ENCODE results near the gene TNS4. TPM values are rescaled to one million over a fixed set of nuclear protein-coding genes. Genes with fewer than 3 reads are reported as not detected.

TNS4 gene
- total RNA-seq, 1 experiment from 2014 or later = 0.59 TPM

DNA sequence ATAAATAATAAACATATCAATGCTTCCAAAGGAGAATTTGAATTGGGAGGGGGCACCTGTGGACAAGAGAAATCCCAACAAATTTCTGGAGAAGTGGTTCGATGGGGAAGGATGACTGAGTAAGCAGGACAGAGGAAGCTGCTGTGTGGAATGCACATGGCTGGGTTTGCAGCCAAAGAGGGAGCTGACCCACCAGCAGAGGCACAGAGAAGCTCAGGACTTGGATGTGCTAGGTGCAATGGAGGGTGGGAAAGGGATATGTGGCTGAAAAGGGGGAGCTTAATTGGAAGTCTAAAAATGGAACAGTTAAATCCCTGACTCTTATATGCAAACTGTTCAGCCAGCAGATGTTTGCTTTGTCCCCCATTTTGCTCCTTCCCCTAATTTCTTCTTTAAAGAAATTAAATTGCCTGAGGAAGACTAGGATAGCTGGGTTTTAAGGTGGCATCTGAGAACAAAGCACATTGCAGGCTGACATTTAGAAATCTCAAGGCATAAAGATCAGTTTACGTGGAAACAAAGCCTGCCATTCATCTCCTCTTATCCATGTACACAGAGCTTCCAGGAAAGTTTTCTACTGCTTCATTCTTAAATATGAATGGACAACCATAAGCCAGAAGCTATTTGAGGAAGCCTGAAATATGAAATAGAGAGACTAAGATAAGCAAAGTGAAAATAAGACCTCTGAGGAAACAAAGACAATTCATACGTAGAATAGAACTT is 23.0 kb upstream of the TNS4 start:
- Histone ChIP-seq H3K4me1 (ENCODE audit: insufficient read depth, low read length) (no peaks in the 10 kb centered on the region), H3K9ac (ENCODE audit: extremely low read depth, insufficient read length, low read length) (no peak overlapping the region), H2BK20ac (ENCODE audit: low read depth, low read length, poor library complexity, severe bottlenecking) (no peak overlapping the region), H3K4me2 (ENCODE audit: insufficient read depth, insufficient read length, low read length) (no peak overlapping the region), H4K8ac (replicated peaks; ENCODE audit: insufficient read length, low read depth, low read length) (no peak overlapping the region), H3K27ac (ENCODE audit: insufficient read length, low read depth, low read length) (no peak overlapping the region), H4K5ac (ENCODE audit: insufficient read length, low read depth, low read length) (no peak overlapping the region), H3K9me3 (ENCODE audit: control insufficient read depth, low read depth, low read length) (no peaks in the 10 kb centered on the region), H4K20me1 (ENCODE audit: control insufficient read depth, insufficient read depth, insufficient read length) (no peaks in the 10 kb centered on the region), H3K14ac (ENCODE audit: insufficient read depth, low read length) (no peak overlapping the region), H2BK15ac (ENCODE audit: low read depth, low read length) (no peak overlapping the region), H3K56ac (ENCODE audit: insufficient read length, low read depth, low read length) (no peak overlapping the region), H3T11ph (ENCODE audit: low read length) (no peak overlapping the region), H2BK12ac (ENCODE audit: insufficient read length, low read depth, low read length) (no peak overlapping the region), H3K23me2 (ENCODE audit: insufficient read length, low read depth, low read length, poor library complexity, severe bottlenecking) (no peaks in the 10 kb centered on the region), H3K23ac (ENCODE audit: insufficient read length, low read depth, low read length) (no peak overlapping the region), H4K91ac (ENCODE audit: insufficient read length, low read depth, low read length) (no peak overlapping the region), H3K4ac (ENCODE audit: low read depth, low read length) (no peak overlapping the region), H2BK5ac (ENCODE audit: insufficient read length, low read length) (no peak overlapping the region), H3K79me2 (ENCODE audit: insufficient read depth, low read length) (no peaks in the 10 kb centered on the region), H3K79me1 (ENCODE audit: insufficient read depth, low read depth, low read length, poor library complexity, severe bottlenecking) (no peaks in the 10 kb centered on the region), H3K27me3 (ENCODE audit: insufficient read depth, low read length) (no peaks in the 10 kb centered on the region; the same call in 1 of the 2 replicates), H2AK5ac (ENCODE audit: insufficient read length, low read length) (no peak overlapping the region), H3K18ac (ENCODE audit: insufficient read length, low read depth, low read length) (no peak overlapping the region), H2AFZ (ENCODE audit: low read length) (no peak overlapping the region), H2BK120ac (ENCODE audit: low read depth, low read length, poor library complexity, severe bottlenecking) (no peak overlapping the region)
- no CpG with 5 or more reads among the region's 3 CpGs for WGBS (ENCODE audit: extremely low coverage, insufficient read length, low lambda C conversion rate)
- no peak overlapping the region for H3K4me3 Mint-ChIP-seq
- peaks cover 5% of the 10 kb centered on the region for H3K27me3 Mint-ChIP-seq (ENCODE audit: low read depth)
- DNase-seq = no peak
- H3K36me3 Mint-ChIP-seq (ENCODE audit: insufficient read depth in 1 of 3, low read depth in 3 of 3) = peaks cover 4 to 7% (median 5%) of the 10 kb centered on the region in 3 experiments; a peak in 6 of 7 replicates
- H3K27ac Mint-ChIP-seq = no peak overlapping the region; a peak in 1 of 7 replicates
- TF ChIP-seq, protein P1, sequence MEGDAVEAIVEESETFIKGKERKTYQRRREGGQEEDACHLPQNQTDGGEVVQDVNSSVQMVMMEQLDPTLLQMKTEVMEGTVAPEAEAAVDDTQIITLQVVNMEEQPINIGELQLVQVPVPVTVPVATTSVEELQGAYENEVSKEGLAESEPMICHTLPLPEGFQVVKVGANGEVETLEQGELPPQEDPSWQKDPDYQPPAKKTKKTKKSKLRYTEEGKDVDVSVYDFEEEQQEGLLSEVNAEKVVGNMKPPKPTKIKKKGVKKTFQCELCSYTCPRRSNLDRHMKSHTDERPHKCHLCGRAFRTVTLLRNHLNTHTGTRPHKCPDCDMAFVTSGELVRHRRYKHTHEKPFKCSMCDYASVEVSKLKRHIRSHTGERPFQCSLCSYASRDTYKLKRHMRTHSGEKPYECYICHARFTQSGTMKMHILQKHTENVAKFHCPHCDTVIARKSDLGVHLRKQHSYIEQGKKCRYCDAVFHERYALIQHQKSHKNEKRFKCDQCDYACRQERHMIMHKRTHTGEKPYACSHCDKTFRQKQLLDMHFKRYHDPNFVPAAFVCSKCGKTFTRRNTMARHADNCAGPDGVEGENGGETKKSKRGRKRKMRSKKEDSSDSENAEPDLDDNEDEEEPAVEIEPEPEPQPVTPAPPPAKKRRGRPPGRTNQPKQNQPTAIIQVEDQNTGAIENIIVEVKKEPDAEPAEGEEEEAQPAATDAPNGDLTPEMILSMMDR (conservative IDR thresholded peaks at IDR 0.05) = no peak
- peaks cover 9 to 11% of the 10 kb centered on the region in 2 experiments for H3K9me3 Mint-ChIP-seq
- peaks cover 4 to 17% of the 10 kb centered on the region in 2 experiments; a peak in 2 of 4 replicates for H3K4me1 Mint-ChIP-seq
